ENCODE measurements around the gene IGFL1.

- TF ChIP-seq CTCF (IDR thresholded peaks at IDR 0.05) = no peak
- TF ChIP-seq EZH2 (IDR thresholded peaks at IDR 0.05; ENCODE audit: borderline replicate concordance, insufficient read depth, low read depth, low read length, poor library complexity, severe bottlenecking) = no peak
Observed at GRCh38 chr19:46210669-46211068, 18.9 kb upstream of the IGFL1 start.

Measured in B cell (primary cell).